Gastrocnemius medialis (tissue), 4 donors: ENCODE results near the gene FLNB. TPM values are rescaled to one million over a fixed set of nuclear protein-coding genes. Genes with fewer than 3 reads are reported as not detected.
A peak's percentile ranks its signal among the peaks of the same experiment; 100 is the strongest.
"Not testable (repeated sequence)": the region's sequence is repeated elsewhere in the genome, so short reads cannot be mapped to it uniquely, and the experiment has no call there.

ENCODE experiments used
- ATAC-seq, 2 donors: fragments of 150-250 bp; one replicate each; pipeline ENCODE4 v1.9.1; 2016
- DNase-seq, 2 donors: peaks; one replicate each; pipeline ENCODE4 v3.0.0-alpha.2; 2019
- H3K27ac ChIP-seq, 4 donors: fragments of 200-600 bp; sonication (generic); 1 replicate in 1 of 4; 2 replicates in 3 of 4; pipeline ENCODE4 v1.5.1; 2016 to 2018; ENCODE audit warnings: mild to moderate bottlenecking in 2 of 4, moderate library complexity in 1 of 4
- H3K27me3 ChIP-seq, 3 donors: fragments of 200-600 bp; sonication (generic) in 2 of 3; 1 replicate in 1 of 3; 2 replicates in 2 of 3; pipeline versions ENCODE4 v1.5.1 to v1.6.0; 2016 to 2019; ENCODE audit warnings: mild to moderate bottlenecking in 1 of 3, moderate library complexity in 1 of 3
- H3K36me3 ChIP-seq, 2 donors: fragments of 200-600 bp; sonication (generic) in 1 of 2; one replicate each; pipeline ENCODE4 v1.5.1; 2017 to 2018
- H3K4me1 ChIP-seq, 2 donors: fragments of 200-600 bp; sonication (generic) in 1 of 2; one replicate each; pipeline ENCODE4 v1.5.1; 2016 to 2017; ENCODE audit warnings: mild to moderate bottlenecking in 2 of 2
- H3K4me3 ChIP-seq, 4 donors: fragments of 200-600 bp; sonication (generic) in 3 of 4; 1 replicate in 1 of 4; 2 replicates in 3 of 4; pipeline ENCODE4 v1.5.1; 2016 to 2019; ENCODE audit warnings: mild to moderate bottlenecking in 2 of 4
- H3K9me3 ChIP-seq, 3 donors: fragments of 200-600 bp; sonication (generic) in 2 of 3; 1 replicate in 1 of 3; 2 replicates in 2 of 3; pipeline ENCODE4 v1.5.1; 2016 to 2019
- CTCF ChIP-seq, 5 experiments: fragments of 450-650 bp in 3 of 5; fragments of 200-600 bp in 2 of 5; sonication (generic) in 2 of 5; IDR thresholded peaks in 4 of 5; conservative IDR thresholded peaks in 1 of 5; 1 replicate in 4 of 5; 2 replicates in 1 of 5; pipeline ENCODE4 v1.5.1; 2016 to 2019; ENCODE audit warnings: antibody characterized with exemption in 5 of 5, mild to moderate bottlenecking in 3 of 5, moderate library complexity in 3 of 5
- POLR2A ChIP-seq, 2 donors: fragments of 450-650 bp; IDR thresholded peaks; one replicate each; pipeline ENCODE4 v1.6.1; 2017; ENCODE audit warnings: antibody characterized with exemption in 2 of 2, mild to moderate bottlenecking in 2 of 2, moderate library complexity in 2 of 2
- in situ Hi-C, 4 donors: fragments of 200-750 bp; cut with MboI; loops; one replicate each; pipeline versions ENCODE4 v1.15.0 to v1.8.0; 2017; ENCODE audit warnings: low sequenced_read_pairs in 4 of 4
- intact Hi-C: fragments of 100-400 bp; cut with DNase I; formaldehyde crosslinking; loops from one replicate; pipeline ENCODE4 v1.15.1; 2023; ENCODE audit warnings: low total_unique reads
- total RNA-seq, 4 donors: library from RNA; depleted of rRNA; stranded (reverse); fragments of >200 nt; gene quantifications; one replicate each; pipeline versions ENCODE4 v1.1.0 to v1.2.3, GENCODE V29; 2016

Gene FLNB
- total RNA-seq, 4 donors from 2014 or later: 10.9 to 21.5 (median 12.0) TPM

DNA sequence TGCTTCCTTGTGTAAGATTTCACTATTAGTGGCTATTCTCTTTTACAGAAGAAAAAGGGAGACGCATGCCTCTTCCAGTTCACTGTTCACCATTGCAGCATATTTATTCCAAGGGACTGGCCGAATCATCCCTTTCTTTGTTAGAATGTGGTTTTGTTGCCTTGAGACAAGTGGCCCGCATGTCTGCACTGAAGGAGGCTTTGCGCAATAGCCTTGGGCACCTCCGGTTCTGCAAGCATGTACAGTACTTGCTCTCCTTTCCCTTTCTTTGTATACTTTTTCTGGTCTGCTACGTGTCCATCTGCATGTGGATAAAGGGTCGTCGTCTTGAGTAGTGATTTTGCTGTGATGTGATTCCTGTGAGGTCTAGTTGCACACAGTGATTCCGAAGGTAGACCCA is 43.0 kb downstream of the FLNB start:
- peak overlapping the region in 3 of 4 donors; percentile 19 to 74 (median 65) for H3K27ac ChIP-seq
- peaks cover 6% of the 10 kb centered on the region in 2 donors for H3K4me1 ChIP-seq
- no peak for ATAC-seq
- TF ChIP-seq CTCF (IDR thresholded peaks at IDR 0.05 in 4 of 5, conservative IDR thresholded peaks at IDR 0.05 in 1 of 5) (no peak), POLR2A (IDR thresholded peaks at IDR 0.05) (no peak)
- no peaks in the 10 kb centered on the region for H3K9me3 ChIP-seq
- H3K4me3 ChIP-seq: no peak overlapping the region
- no peaks in the 10 kb centered on the region for H3K27me3 ChIP-seq
- in situ Hi-C loops: no loop called here
- no peak for DNase-seq
- intact Hi-C loops: no loop called here
- H3K36me3 ChIP-seq: no peaks in the 10 kb centered on the region

DNA sequence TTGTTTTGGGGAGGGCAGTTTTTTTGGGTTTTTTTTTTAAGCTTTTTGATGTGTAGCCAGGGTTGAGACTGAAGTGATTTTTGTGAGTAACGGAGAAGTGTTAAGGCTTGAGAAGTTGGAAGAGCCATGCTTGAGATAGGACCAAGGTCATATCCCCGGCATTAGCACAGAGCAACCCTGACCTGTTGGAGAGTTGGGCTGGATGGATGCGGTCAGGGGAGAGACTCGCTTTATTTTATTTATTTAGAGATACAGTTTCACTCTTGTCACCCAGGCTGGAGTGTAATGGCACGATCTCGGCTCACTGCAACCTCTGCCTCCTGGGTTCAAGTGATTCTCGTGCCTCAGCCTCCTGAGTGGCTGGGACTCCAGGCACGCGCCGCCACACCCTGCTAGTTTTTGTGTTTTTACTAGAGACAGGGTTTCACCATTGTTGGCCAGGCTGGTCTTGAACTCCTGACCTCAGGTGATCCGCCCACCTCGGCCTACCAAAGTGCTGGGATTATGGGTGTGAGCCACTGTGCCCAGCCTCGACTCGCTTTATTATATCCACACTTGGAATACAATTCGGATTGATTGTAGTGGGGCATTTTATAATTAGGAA is 43.5 kb downstream of the FLNB start:
- in situ Hi-C loops, DNase-seq, H3K4me3 ChIP-seq, H3K36me3 ChIP-seq, H3K4me1 ChIP-seq, intact Hi-C loops, H3K27me3 ChIP-seq, ATAC-seq, H3K9me3 ChIP-seq: not testable (repeated sequence)
- H3K27ac ChIP-seq: peak overlapping the region; percentile 19 to 74 (median 54)

GRCh38 chr3:58052373-58053273 is 44.4 kb downstream of the FLNB start:
- Histone ChIP-seq H3K9me3 (no peaks in the 10 kb centered on the region), H3K4me1 (peaks cover 6% of the 10 kb centered on the region in 2 donors), H3K27ac (peak overlapping the region; percentile 19 to 74 (median 54)), H3K36me3 (no peaks in the 10 kb centered on the region), H3K4me3 (no peak overlapping the region), H3K27me3 (no peaks in the 10 kb centered on the region)
- in situ Hi-C loops (no loop called here), intact Hi-C loops (no loop called here)
- DNase-seq (peak; percentile 50 to 65), ATAC-seq (peak; percentile 51 to 67)
- TF ChIP-seq POLR2A (IDR thresholded peaks at IDR 0.05): no peak
- no peak for TF ChIP-seq CTCF (IDR thresholded peaks at IDR 0.05 in 4 of 5, conservative IDR thresholded peaks at IDR 0.05 in 1 of 5)

GRCh38 chr3:58054652-58055051 is 46.4 kb downstream of the FLNB start:
- no peak overlapping the region for H3K27ac ChIP-seq
- H3K9me3 ChIP-seq: no peaks in the 10 kb centered on the region
- ATAC-seq (no peak), DNase-seq (no peak)
- H3K4me1 ChIP-seq: peaks cover 0 to under 1% of the 10 kb centered on the region in 2 donors
- H3K36me3 ChIP-seq: no peaks in the 10 kb centered on the region
- H3K27me3 ChIP-seq: no peaks in the 10 kb centered on the region
- in situ Hi-C loops (no loop called here), intact Hi-C loops (no loop called here)
- TF ChIP-seq POLR2A (IDR thresholded peaks at IDR 0.05): no peak
- no peak for TF ChIP-seq CTCF (IDR thresholded peaks at IDR 0.05 in 4 of 5, conservative IDR thresholded peaks at IDR 0.05 in 1 of 5)
- H3K4me3 ChIP-seq: no peak overlapping the region

GRCh38 chr3:58055314-58055713 is 47.1 kb downstream of the FLNB start:
- Histone ChIP-seq H3K36me3 (no peaks in the 10 kb centered on the region), H3K27ac (no peak overlapping the region), H3K4me1 (peaks cover 0 to 4% of the 10 kb centered on the region in 2 donors), H3K9me3 (no peaks in the 10 kb centered on the region), H3K4me3 (no peak overlapping the region), H3K27me3 (no peaks in the 10 kb centered on the region)
- DNase-seq (no peak), ATAC-seq (no peak)
- no peak for TF ChIP-seq POLR2A (IDR thresholded peaks at IDR 0.05)
- no peak for TF ChIP-seq CTCF (IDR thresholded peaks at IDR 0.05 in 4 of 5, conservative IDR thresholded peaks at IDR 0.05 in 1 of 5)
- in situ Hi-C loops (no loop called here), intact Hi-C loops (no loop called here)

GRCh38 chr3:58055891-58056290 is 47.7 kb downstream of the FLNB start:
- H3K9me3 ChIP-seq, intact Hi-C loops: not testable (repeated sequence)

More at GRCh38 chr3:58055891-58056290, 47.7 kb downstream of the FLNB start:
- H3K27me3 ChIP-seq, DNase-seq, H3K36me3 ChIP-seq, H3K4me3 ChIP-seq, H3K27ac ChIP-seq, H3K4me1 ChIP-seq, in situ Hi-C loops, ATAC-seq: not testable (repeated sequence)
